ENCODE measurements around the gene GLCE. TPM values are rescaled to one million over a fixed set of nuclear protein-coding genes. Genes with fewer than 3 reads are reported as not detected.

The GLCE gene
- total and polyA plus RNA-seq, 2 experiments from 2014 or later: 9.7 to 17.1 TPM

DNA sequence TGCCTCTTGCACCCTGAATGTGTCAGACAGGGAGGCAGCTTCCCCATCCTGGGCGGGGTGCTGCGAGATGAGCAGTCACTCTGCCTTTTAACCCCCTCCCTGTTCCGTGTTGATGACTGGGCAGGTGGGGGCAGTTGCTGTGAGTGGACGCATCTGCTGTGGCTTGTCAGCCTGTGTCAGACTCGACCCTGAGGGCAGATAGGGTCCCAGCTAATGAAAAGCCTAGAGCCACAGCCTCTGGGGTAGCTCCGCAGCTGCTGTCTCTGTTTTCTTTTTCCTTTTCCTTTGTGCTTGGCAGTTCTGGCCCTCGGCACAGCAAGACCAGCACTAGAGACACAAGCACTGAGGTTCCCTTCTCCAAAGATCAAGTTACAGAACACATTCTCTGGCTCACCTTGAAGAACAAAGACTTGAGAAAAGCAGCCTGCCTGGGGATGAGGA lies 43.0 kb upstream of the GLCE start:
- H3K27ac ChIP-seq: no peak overlapping the region
- DNase-seq: no peak
- H3K9me2 ChIP-seq (ENCODE audit: insufficient read depth): no peaks in the 10 kb centered on the region
- no peak overlapping the region for H2AFZ ChIP-seq
- in situ Hi-C loops (cut with MboI): no loop called here
- 43 to 47% methylated on average over 7 of the region's 7 CpGs for WGBS, 2 experiments (ENCODE audit: low coverage in 1 of 2, low lambda C conversion rate in 2 of 2, missing lambda C conversion rate in 2 of 2)
- H3K27me3 ChIP-seq (replicated peaks; ENCODE audit: insufficient read depth): peaks cover 86% of the 10 kb centered on the region
- H3K4me1 ChIP-seq (ENCODE audit: insufficient read depth): no peaks in the 10 kb centered on the region
- no peaks in the 10 kb centered on the region for H3K9me3 ChIP-seq (ENCODE audit: low read depth)
- H3K79me2 ChIP-seq (ENCODE audit: insufficient read depth): no peaks in the 10 kb centered on the region
- H3K36me3 ChIP-seq (ENCODE audit: low read depth): no peaks in the 10 kb centered on the region
- H3K4me2 ChIP-seq (ENCODE audit: unreplicated experiment): no peak overlapping the region
- no peak overlapping the region for H3K4me3 ChIP-seq
- no peaks in the 10 kb centered on the region for H4K20me1 ChIP-seq (ENCODE audit: insufficient read depth)
- H3K9ac ChIP-seq: no peak overlapping the region
- no peaks in the 10 kb centered on the region for H3F3A ChIP-seq (ENCODE audit: insufficient read depth)
- TF ChIP-seq EZH2phosphoT487 (IDR thresholded peaks at IDR 0.05; ENCODE audit: insufficient read depth, low read depth) (no peak), EZH2 (IDR thresholded peaks at IDR 0.05; ENCODE audit: insufficient read depth, poor library complexity, severe bottlenecking) (no peak)

DNA sequence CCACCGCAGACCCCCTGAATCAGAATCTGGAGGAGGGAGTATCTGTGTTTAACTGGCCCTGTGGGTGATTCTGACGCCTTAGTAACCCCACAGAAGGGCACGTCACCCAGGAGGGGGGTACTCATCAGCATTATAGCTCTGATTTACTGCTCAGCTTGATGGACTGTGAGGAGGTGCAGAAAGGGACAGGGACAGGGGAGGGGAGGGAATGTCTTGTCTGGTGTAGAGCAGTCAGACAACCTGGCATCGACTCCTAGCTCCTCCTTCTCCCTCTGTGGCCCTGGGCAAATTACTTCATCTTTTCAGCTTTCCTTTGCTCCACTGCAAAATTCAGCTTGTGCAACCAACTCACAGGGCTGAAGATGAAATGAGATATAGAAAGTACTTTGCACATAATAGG lies 42.3 kb upstream of the GLCE start:
- no peaks in the 10 kb centered on the region for H3K9me2 ChIP-seq (ENCODE audit: insufficient read depth)
- H3K27me3 ChIP-seq (replicated peaks; ENCODE audit: insufficient read depth): peaks cover 81% of the 10 kb centered on the region
- H4K20me1 ChIP-seq (ENCODE audit: insufficient read depth): no peaks in the 10 kb centered on the region
- WGBS, 2 experiments (ENCODE audit: low coverage in 1 of 2, low lambda C conversion rate in 2 of 2, missing lambda C conversion rate in 2 of 2): 9 to 24% methylated on average over 4 of the region's 4 CpGs
- no peaks in the 10 kb centered on the region for H3F3A ChIP-seq (ENCODE audit: insufficient read depth)
- no peak for TF ChIP-seq EZH2 (IDR thresholded peaks at IDR 0.05; ENCODE audit: insufficient read depth, poor library complexity, severe bottlenecking)
- no peak for TF ChIP-seq EZH2phosphoT487 (IDR thresholded peaks at IDR 0.05; ENCODE audit: insufficient read depth, low read depth)
- no peaks in the 10 kb centered on the region for H3K79me2 ChIP-seq (ENCODE audit: insufficient read depth)
- DNase-seq: no peak
- H3K27ac ChIP-seq: no peak overlapping the region
- in situ Hi-C loops (cut with MboI): no loop called here
- H3K4me3 ChIP-seq: no peak overlapping the region
- H3K36me3 ChIP-seq (ENCODE audit: low read depth): no peaks in the 10 kb centered on the region
- no peak overlapping the region for H2AFZ ChIP-seq
- no peak overlapping the region for H3K4me2 ChIP-seq (ENCODE audit: unreplicated experiment)
- H3K4me1 ChIP-seq (ENCODE audit: insufficient read depth): no peaks in the 10 kb centered on the region
- H3K9me3 ChIP-seq (ENCODE audit: low read depth): no peaks in the 10 kb centered on the region
- no peak overlapping the region for H3K9ac ChIP-seq

GRCh38 chr15:69119001-69119400 lies 41.4 kb upstream of the GLCE start:
- DNase-seq: no peak
- Histone ChIP-seq H3K36me3 (ENCODE audit: low read depth) (no peaks in the 10 kb centered on the region), H3K79me2 (ENCODE audit: insufficient read depth) (no peaks in the 10 kb centered on the region), H2AFZ (no peak overlapping the region), H4K20me1 (ENCODE audit: insufficient read depth) (no peaks in the 10 kb centered on the region), H3K4me2 (ENCODE audit: unreplicated experiment) (no peak overlapping the region), H3K27me3 (replicated peaks; ENCODE audit: insufficient read depth) (peaks cover 72% of the 10 kb centered on the region), H3K9me3 (ENCODE audit: low read depth) (no peaks in the 10 kb centered on the region), H3K9me2 (ENCODE audit: insufficient read depth) (no peaks in the 10 kb centered on the region), H3K4me3 (no peak overlapping the region), H3K27ac (no peak overlapping the region), H3F3A (ENCODE audit: insufficient read depth) (no peaks in the 10 kb centered on the region), H3K9ac (no peak overlapping the region), H3K4me1 (ENCODE audit: insufficient read depth) (no peaks in the 10 kb centered on the region)
- 2 to 10% methylated on average over 2 of the region's 2 CpGs for WGBS, 2 experiments (ENCODE audit: low coverage in 1 of 2, low lambda C conversion rate in 2 of 2, missing lambda C conversion rate in 2 of 2)
- in situ Hi-C loops (cut with MboI): no loop called here
- no peak for TF ChIP-seq EZH2phosphoT487 (IDR thresholded peaks at IDR 0.05; ENCODE audit: insufficient read depth, low read depth)
- TF ChIP-seq EZH2 (IDR thresholded peaks at IDR 0.05; ENCODE audit: insufficient read depth, poor library complexity, severe bottlenecking): no peak

DNA sequence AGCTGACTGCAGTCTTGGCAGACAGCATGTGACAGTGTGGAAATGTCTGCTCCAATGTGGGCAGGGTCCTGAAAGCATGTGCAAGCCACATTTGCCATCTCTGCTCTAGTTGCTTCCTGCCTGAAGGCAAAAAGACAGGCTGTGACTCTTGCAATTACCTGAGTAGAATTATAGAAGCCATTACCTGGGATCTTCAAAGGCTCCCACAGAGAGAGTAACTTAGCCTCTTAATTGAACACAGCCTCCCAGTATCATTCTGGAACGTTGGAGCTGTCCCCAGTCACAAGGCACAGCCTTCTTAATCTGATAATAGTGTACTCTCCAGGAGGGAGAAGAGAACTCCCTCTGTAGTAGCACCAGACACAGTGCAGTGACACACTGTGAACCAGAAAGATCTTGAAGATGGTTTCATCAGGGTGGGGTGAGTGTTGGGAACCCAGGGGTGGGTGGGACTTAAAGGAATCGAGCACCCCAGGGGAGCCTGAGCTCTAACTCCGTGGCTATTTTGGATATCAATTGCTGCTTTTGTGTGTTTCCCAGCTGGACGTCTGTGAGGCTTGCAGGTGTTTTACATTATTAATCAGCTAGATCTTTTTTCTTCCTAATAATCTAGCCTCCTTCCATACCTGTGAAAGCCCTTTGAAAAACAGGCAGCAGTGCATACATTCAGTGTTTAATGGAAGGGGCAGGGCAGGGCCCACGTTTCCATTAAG lies 40.6 kb upstream of the GLCE start:
- H3K4me3 ChIP-seq: no peak overlapping the region
- no peaks in the 10 kb centered on the region for H3K9me2 ChIP-seq (ENCODE audit: insufficient read depth)
- H3F3A ChIP-seq (ENCODE audit: insufficient read depth): no peaks in the 10 kb centered on the region
- H3K9me3 ChIP-seq (ENCODE audit: low read depth): no peaks in the 10 kb centered on the region
- 4 to 8% methylated on average over 5 of the region's 5 CpGs for WGBS, 2 experiments (ENCODE audit: low coverage in 1 of 2, low lambda C conversion rate in 2 of 2, missing lambda C conversion rate in 2 of 2)
- H3K27me3 ChIP-seq (replicated peaks; ENCODE audit: insufficient read depth): peaks cover 63% of the 10 kb centered on the region
- no peak for TF ChIP-seq EZH2 (IDR thresholded peaks at IDR 0.05; ENCODE audit: insufficient read depth, poor library complexity, severe bottlenecking)
- no peak for TF ChIP-seq EZH2phosphoT487 (IDR thresholded peaks at IDR 0.05; ENCODE audit: insufficient read depth, low read depth)
- H3K9ac ChIP-seq: no peak overlapping the region
- H3K36me3 ChIP-seq (ENCODE audit: low read depth): no peaks in the 10 kb centered on the region
- no peaks in the 10 kb centered on the region for H3K79me2 ChIP-seq (ENCODE audit: insufficient read depth)
- no peak overlapping the region for H2AFZ ChIP-seq
- no peak for DNase-seq
- no peaks in the 10 kb centered on the region for H3K4me1 ChIP-seq (ENCODE audit: insufficient read depth)
- in situ Hi-C loops (cut with MboI): no loop called here
- H3K27ac ChIP-seq: no peak overlapping the region
- no peaks in the 10 kb centered on the region for H4K20me1 ChIP-seq (ENCODE audit: insufficient read depth)
- H3K4me2 ChIP-seq (ENCODE audit: unreplicated experiment): no peak overlapping the region

Measured in GM23248 (cell line).